GM18517 (cell line): Measurements from ENCODE around the gene NFKBIL1.

Experiments used
- ATAC-seq: cut with Tn5 transposase; IDR thresholded peaks from one replicate; pipeline ENCODE4 v1.9.1; 2021; ENCODE audit warnings: mild to moderate bottlenecking, moderate library complexity; ENCODE audit not compliant: unreplicated experiment

Gene NFKBIL1

DNA sequence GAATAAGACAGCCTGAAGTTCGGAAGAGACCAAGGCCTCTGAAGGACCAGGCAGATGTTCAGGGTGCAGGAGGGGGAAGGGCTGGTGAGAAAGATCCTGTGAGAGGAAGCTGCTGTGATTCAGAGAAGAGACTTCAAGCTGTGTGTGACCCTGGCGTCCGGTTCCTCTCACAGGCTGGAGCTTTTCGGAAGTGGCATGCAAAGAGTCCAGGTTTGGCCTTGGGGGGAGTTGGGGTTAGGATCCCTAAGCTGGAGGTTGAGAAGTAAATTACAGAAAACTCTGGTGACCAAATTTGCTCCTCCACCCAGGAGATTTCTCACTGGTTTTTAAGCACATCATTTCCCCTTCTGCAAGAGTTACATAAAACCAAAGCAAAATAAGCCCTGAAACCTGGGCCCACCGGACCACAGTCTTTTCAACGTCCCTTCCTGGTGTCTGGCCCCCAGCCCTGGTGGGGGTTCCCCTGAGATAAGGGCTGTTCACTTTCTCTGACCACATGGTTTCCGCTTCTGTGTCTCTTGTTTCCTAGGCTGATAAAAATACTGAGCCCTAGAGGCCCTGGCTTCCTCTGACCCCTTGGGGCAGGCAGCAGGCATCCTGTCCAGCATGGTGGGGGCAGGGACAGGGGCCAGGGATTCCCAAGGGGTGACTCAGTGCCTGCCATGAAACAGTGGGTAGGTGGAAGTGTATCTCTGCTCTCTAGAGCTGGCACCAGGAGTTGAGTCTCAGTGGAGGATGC, 12.7 kb downstream of the NFKBIL1 start:
- peak; percentile 66 for ATAC-seq

DNA sequence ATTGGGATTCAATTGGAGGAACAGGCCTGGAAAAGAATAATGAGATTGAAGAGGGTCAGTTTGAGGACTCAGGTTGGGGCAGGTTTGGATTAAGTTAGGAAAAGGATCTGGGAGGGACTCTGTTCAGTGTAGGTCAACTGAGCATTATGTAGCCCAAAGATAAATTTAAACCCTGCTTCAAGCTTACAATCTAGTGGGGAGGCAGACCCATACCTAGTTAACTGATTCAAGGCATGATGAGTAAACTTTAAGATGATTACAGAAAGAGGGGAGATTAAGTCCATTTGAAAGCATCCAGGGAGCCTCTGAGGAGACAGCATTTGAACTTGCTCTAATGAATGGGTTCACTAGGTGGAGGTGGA, 13.3 kb downstream of the NFKBIL1 start:
- ATAC-seq, result no peak

- ATAC-seq, result no peak
These were observed 20.3 kb downstream of the NFKBIL1 start for GRCh38 chr6:31567531-31568370.

GRCh38 chr6:31568537-31568961, 21.1 kb downstream of the NFKBIL1 start:
- ATAC-seq, result peak; percentile 77

- no peak for ATAC-seq
These were observed 22.6 kb downstream of the NFKBIL1 start for GRCh38 chr6:31569861-31570536.

DNA sequence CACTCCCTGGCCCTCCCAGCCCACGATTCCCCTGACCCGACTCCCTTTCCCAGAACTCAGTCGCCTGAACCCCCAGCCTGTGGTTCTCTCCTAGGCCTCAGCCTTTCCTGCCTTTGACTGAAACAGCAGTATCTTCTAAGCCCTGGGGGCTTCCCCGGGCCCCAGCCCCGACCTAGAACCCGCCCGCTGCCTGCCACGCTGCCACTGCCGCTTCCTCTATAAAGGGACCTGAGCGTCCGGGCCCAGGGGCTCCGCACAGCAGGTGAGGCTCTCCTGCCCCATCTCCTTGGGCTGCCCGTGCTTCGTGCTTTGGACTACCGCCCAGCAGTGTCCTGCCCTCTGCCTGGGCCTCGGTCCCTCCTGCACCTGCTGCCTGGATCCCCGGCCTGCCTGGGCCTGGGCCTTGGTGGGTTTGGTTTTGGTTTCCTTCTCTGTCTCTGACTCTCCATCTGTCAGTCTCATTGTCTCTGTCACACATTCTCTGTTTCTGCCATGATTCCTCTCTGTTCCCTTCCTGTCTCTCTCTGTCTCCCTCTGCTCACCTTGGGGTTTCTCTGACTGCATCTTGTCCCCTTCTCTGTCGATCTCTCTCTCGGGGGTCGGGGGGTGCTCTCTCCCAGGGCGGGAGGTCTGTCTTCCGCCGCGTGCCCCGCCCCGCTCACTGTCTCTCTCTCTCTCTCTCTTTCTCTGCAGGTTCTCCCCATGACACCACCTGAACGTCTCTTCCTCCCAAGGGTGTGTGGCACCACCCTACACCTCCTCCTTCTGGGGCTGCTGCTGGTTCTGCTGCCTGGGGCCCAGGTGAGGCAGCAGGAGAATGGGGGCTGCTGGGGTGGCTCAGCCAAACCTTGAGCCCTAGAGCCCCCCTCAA, 24.9 kb downstream of the NFKBIL1 start, which contains the start of gene LTA:
Gene LTA, plus strand, starts transcription at position 249 of the 871 bp plus-strand sequence. Its CDS starts 454 bp downstream, at position 703.
- ATAC-seq, result no peak

DNA sequence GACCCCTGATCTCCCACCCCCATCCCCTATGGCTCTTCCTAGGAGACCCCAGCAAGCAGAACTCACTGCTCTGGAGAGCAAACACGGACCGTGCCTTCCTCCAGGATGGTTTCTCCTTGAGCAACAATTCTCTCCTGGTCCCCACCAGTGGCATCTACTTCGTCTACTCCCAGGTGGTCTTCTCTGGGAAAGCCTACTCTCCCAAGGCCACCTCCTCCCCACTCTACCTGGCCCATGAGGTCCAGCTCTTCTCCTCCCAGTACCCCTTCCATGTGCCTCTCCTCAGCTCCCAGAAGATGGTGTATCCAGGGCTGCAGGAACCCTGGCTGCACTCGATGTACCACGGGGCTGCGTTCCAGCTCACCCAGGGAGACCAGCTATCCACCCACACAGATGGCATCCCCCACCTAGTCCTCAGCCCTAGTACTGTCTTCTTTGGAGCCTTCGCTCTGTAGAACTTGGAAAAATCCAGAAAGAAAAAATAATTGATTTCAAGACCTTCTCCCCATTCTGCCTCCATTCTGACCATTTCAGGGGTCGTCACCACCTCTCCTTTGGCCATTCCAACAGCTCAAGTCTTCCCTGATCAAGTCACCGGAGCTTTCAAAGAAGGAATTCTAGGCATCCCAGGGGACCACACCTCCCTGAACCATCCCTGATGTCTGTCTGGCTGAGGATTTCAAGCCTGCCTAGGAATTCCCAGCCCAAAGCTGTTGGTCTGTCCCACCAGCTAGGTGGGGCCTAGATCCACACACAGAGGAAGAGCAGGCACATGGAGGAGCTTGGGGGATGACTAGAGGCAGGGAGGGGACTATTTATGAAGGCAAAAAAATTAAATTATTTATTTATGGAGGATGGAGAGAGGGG, 26.1 kb downstream of the NFKBIL1 start:
- ATAC-seq, result no peak

- no peak for ATAC-seq
These were observed 27.0 kb downstream of the NFKBIL1 start for GRCh38 chr6:31574106-31575061.

- no peak for ATAC-seq
These were observed 28.0 kb downstream of the NFKBIL1 start, which contains the start of gene TNF for GRCh38 chr6:31575335-31575901. Gene TNF (plus strand): TSS chr6:31575565. CDS start chr6:31575742, 177 bp downstream.

DNA sequence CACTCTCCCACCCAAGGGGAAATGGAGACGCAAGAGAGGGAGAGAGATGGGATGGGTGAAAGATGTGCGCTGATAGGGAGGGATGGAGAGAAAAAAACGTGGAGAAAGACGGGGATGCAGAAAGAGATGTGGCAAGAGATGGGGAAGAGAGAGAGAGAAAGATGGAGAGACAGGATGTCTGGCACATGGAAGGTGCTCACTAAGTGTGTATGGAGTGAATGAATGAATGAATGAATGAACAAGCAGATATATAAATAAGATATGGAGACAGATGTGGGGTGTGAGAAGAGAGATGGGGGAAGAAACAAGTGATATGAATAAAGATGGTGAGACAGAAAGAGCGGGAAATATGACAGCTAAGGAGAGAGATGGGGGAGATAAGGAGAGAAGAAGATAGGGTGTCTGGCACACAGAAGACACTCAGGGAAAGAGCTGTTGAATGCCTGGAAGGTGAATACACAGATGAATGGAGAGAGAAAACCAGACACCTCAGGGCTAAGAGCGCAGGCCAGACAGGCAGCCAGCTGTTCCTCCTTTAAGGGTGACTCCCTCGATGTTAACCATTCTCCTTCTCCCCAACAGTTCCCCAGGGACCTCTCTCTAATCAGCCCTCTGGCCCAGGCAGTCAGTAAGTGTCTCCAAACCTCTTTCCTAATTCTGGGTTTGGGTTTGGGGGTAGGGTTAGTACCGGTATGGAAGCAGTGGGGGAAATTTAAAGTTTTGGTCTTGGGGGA, 28.7 kb downstream of the NFKBIL1 start:
- ATAC-seq, result no peak

DNA sequence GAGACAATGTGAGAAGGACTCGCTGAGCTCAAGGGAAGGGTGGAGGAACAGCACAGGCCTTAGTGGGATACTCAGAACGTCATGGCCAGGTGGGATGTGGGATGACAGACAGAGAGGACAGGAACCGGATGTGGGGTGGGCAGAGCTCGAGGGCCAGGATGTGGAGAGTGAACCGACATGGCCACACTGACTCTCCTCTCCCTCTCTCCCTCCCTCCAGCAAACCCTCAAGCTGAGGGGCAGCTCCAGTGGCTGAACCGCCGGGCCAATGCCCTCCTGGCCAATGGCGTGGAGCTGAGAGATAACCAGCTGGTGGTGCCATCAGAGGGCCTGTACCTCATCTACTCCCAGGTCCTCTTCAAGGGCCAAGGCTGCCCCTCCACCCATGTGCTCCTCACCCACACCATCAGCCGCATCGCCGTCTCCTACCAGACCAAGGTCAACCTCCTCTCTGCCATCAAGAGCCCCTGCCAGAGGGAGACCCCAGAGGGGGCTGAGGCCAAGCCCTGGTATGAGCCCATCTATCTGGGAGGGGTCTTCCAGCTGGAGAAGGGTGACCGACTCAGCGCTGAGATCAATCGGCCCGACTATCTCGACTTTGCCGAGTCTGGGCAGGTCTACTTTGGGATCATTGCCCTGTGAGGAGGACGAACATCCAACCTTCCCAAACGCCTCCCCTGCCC, 29.6 kb downstream of the NFKBIL1 start:
- ATAC-seq, result no peak

- no peak for ATAC-seq
These were observed 30.2 kb downstream of the NFKBIL1 start for GRCh38 chr6:31577579-31577966.

- no peak for ATAC-seq
These were observed 31.0 kb downstream of the NFKBIL1 start for GRCh38 chr6:31578184-31579118.

- no peak for ATAC-seq
These were observed 31.7 kb downstream of the NFKBIL1 start for GRCh38 chr6:31579119-31579505.

- ATAC-seq, result no peak
These were observed 32.4 kb downstream of the NFKBIL1 start for GRCh38 chr6:31579546-31580437.
